B cell (primary cell): ENCODE data around the gene LRRC45. TPM values are rescaled to one million over a fixed set of nuclear protein-coding genes. Genes with fewer than 3 reads are reported as not detected.

Experiments used
- ATAC-seq: fragments of 200-7000 bp; cut with Tn5 transposase; one replicate; pipeline ENCODE4 v1.10.0; 2021; ENCODE audit warnings: low read depth, mild to moderate bottlenecking, moderate number of reproducible peaks, moderate library complexity
- CTCF ChIA-PET: fragments of 350-600 bp; sonication (Branson Sonifier 250); formaldehyde crosslinking; loops from one replicate; lab custom pipeline; 2021; ENCODE audit warnings: antibody characterized with exemption, inconsistent platforms; lab: Charles Lee
- POLR2A ChIA-PET: fragments of 350-600 bp; sonication (Branson Sonifier 250); formaldehyde crosslinking; loops from one replicate; lab custom pipeline; 2021; ENCODE audit warnings: antibody characterized with exemption; lab: Charles Lee
- DNase-seq: peaks from one replicate; pipeline ENCODE4 v3.0.0; 2013
- H2AFZ ChIP-seq: 2 replicates; pipeline ENCODE4 v1.6.1; 2012; ENCODE audit warnings: mild to moderate bottlenecking, low read depth, low read length; ENCODE audit not compliant: insufficient read depth, poor library complexity, severe bottlenecking
- H3K27ac ChIP-seq, 2 donors: 1 replicate in 1 of 2; 2 replicates in 1 of 2; pipeline ENCODE4 v1.5.1; 2012 to 2013; ENCODE audit warnings: low read length in 2 of 2, mild to moderate bottlenecking in 2 of 2, moderate library complexity in 1 of 2
- H3K27me3 ChIP-seq, 4 experiments: fragments of 200-600 bp in 1 of 4; sonication (generic) in 1 of 4; replicated peaks in 1 of 4; 1 replicate in 2 of 4; 2 replicates in 2 of 4; pipeline versions ENCODE4 v1.6.1 to v1.7.0; 2013 to 2016; ENCODE audit warnings: low read length in 3 of 4, mild to moderate bottlenecking in 2 of 4, mixed read lengths in 1 of 4, moderate library complexity in 1 of 4; ENCODE audit not compliant: insufficient read depth in 4 of 4, control insufficient read depth in 3 of 4; ENCODE audit errors: control extremely low read depth in 1 of 4
- H3K36me3 ChIP-seq, 2 experiments: replicated peaks in 1 of 2; 1 replicate in 1 of 2; 2 replicates in 1 of 2; pipeline versions ENCODE4 v1.6.1 to v1.7.1; 2013; ENCODE audit warnings: low read length in 1 of 2; ENCODE audit not compliant: insufficient read depth in 2 of 2, control insufficient read depth in 1 of 2; ENCODE audit errors: control extremely low read depth in 1 of 2, extremely low read depth in 1 of 2
- H3K4me1 ChIP-seq, 2 donors: fragments of 200-600 bp in 1 of 2; sonication (generic) in 1 of 2; 1 replicate in 1 of 2; 2 replicates in 1 of 2; pipeline versions ENCODE4 v1.5.1 to v1.6.1; 2013 to 2017; ENCODE audit warnings: low read length in 2 of 2; ENCODE audit not compliant: control insufficient read depth in 2 of 2, insufficient read depth in 2 of 2
- H3K4me2 ChIP-seq: replicated peaks from 2 replicates; pipeline ENCODE3; 2012; ENCODE audit warnings: mild to moderate bottlenecking, low read depth, low read length; ENCODE audit not compliant: poor library complexity, severe bottlenecking
- H3K4me3 ChIP-seq, 5 experiments: fragments of 200-600 bp in 1 of 5; sonication (generic) in 1 of 5; 1 replicate in 3 of 5; 2 replicates in 2 of 5; pipeline versions ENCODE4 v1.5.1 to v1.7.0; 2011 to 2016; ENCODE audit warnings: low read length in 4 of 5, mild to moderate bottlenecking in 4 of 5, low read depth in 2 of 5, control low read depth in 1 of 5, moderate library complexity in 1 of 5; ENCODE audit not compliant: insufficient read depth in 1 of 5; ENCODE audit errors: control extremely low read depth in 1 of 5, extremely low read depth in 1 of 5
- H3K79me2 ChIP-seq: fragments of 200-600 bp; sonication (generic); one replicate; pipeline ENCODE4 v1.6.0; 2016; ENCODE audit warnings: low read length; ENCODE audit not compliant: control insufficient read depth, insufficient read depth
- H3K9ac ChIP-seq: fragments of 200-600 bp; sonication (generic); 2 replicates; pipeline ENCODE4 v1.6.1; 2017; ENCODE audit warnings: mild to moderate bottlenecking, low read length, moderate library complexity
- H3K9me3 ChIP-seq, 3 donors: one replicate each; pipeline versions ENCODE4 v1.6.1 to v1.7.1; 2013; ENCODE audit warnings: low read length in 2 of 3; ENCODE audit not compliant: control insufficient read depth in 2 of 3, insufficient read depth in 1 of 3; ENCODE audit errors: control extremely low read depth in 1 of 3
- H4K20me1 ChIP-seq: 2 replicates; pipeline ENCODE4 v1.6.0; 2012; ENCODE audit warnings: mild to moderate bottlenecking, low read length; ENCODE audit not compliant: insufficient read depth, control insufficient read depth, poor library complexity, severe bottlenecking
- H3K27ac Mint-ChIP-seq: one replicate; pipeline ENCODE4 v1.8.0; 2021; ENCODE audit warnings: mixed read lengths
- H3K27me3 Mint-ChIP-seq: one replicate; pipeline ENCODE4 v1.8.0; 2021; ENCODE audit warnings: mixed read lengths
- H3K4me1 Mint-ChIP-seq: one replicate; pipeline ENCODE4 v1.8.0; 2021; ENCODE audit warnings: mixed read lengths
- H3K4me3 Mint-ChIP-seq: one replicate; pipeline ENCODE4 v1.8.0; 2021; ENCODE audit warnings: mixed read lengths
- H3K9me3 Mint-ChIP-seq: one replicate; pipeline ENCODE4 v1.8.0; 2022; ENCODE audit warnings: mixed read lengths; ENCODE audit not compliant: insufficient read depth
- CTCF ChIP-seq: fragments of 200-600 bp; IDR thresholded peaks from one replicate; pipeline ENCODE4 v1.8.0; 2022; ENCODE audit warnings: antibody characterized with exemption, mild to moderate bottlenecking
- EZH2 ChIP-seq: IDR thresholded peaks from 2 replicates; pipeline ENCODE4 v1.6.1; 2012; ENCODE audit warnings: borderline replicate concordance, low read depth, mild to moderate bottlenecking, moderate library complexity, low read length; ENCODE audit not compliant: insufficient read depth, poor library complexity, severe bottlenecking
- WGBS: methylation state at CpG from one replicate; pipeline ENCODE4 v1.1.5; 2013; ENCODE audit warnings: missing lambda C conversion rate; ENCODE audit not compliant: insufficient coverage; 5-methylcytosine and 5-hydroxymethylcytosine counted together
- intact Hi-C: fragments of 100-400 bp; cut with micrococcal nuclease; formaldehyde crosslinking; loops from one replicate; pipeline ENCODE4 v1.10.0; 2022
- polyA plus RNA-seq: library from polyadenylated mRNA; depleted of rRNA; stranded (reverse); fragments of >200 nt; gene quantifications from 2 replicates; pipeline ENCODE4 v1.2.3, GENCODE V29; 2012
- total RNA-seq, 2 donors: library from RNA; stranded (reverse); fragments of 120-200 nt in 1 of 2; gene quantifications; 1 replicate in 1 of 2; 2 replicates in 1 of 2; pipeline versions ENCODE4 v1.2.3 to v1.2.4, GENCODE V29; 2013 to 2022

LRRC45 gene
- total and polyA plus RNA-seq, 2 donors (not counting 1 experiment from before 2014, with no cell fraction given): 19.4 to 19.6 TPM

GRCh38 chr17:82023447-82024241 is 539 bp downstream of the LRRC45 start:
- peaks cover 38% of the 10 kb centered on the region for H4K20me1 ChIP-seq
- H3K9ac ChIP-seq: peak overlapping the region; percentile 80
- H3K4me1 Mint-ChIP-seq: peaks cover 15% of the 10 kb centered on the region
- POLR2A ChIA-PET: interaction anchor here (0.7 to 1.5 kb wide), 3 partner anchors 14 to 169 kb away, joined by 4 to 13 read pairs (median 5); partner anchors contain the start of genes ASPSCR1 and DCXR
- peaks cover 0 to 15% (median 0%) of the 10 kb centered on the region in 4 experiments for H3K27me3 ChIP-seq
- TF ChIP-seq CTCF (no peak), EZH2 (no peak)
- CTCF ChIA-PET: interaction anchor here (0.6 to 7.2 kb wide), 3 partner anchors 14 to 438 kb away, joined by 3 to 91 read pairs (median 10); partner anchors contain the start of gene DCXR
- no peaks in the 10 kb centered on the region for H3K27me3 Mint-ChIP-seq
- intact Hi-C loops: loop anchor here (1.0 to 2.0 kb wide), 8 partner anchors 14 to 163 kb away; partner anchors contain the start of genes ARHGDIA, ASPSCR1, DCXR and FASN
- H3K4me3 Mint-ChIP-seq: peak overlapping the region; percentile 83
- peak overlapping the region; percentile 95 for H3K4me2 ChIP-seq
- no peaks in the 10 kb centered on the region for H3K9me3 ChIP-seq
- no peak overlapping the region for H3K27ac Mint-ChIP-seq
- ATAC-seq (no peak), DNase-seq (no peak)
- H3K36me3 ChIP-seq: no peaks in the 10 kb centered on the region
- peaks cover 23% of the 10 kb centered on the region for H3K79me2 ChIP-seq
- peak overlapping the region; percentile 88 for H2AFZ ChIP-seq
- peaks cover 14 to 33% of the 10 kb centered on the region in 2 donors for H3K4me1 ChIP-seq
- H3K27ac ChIP-seq: no peak overlapping the region
- peak overlapping the region; percentile 21 to 85 (median 73) for H3K4me3 ChIP-seq
- H3K9me3 Mint-ChIP-seq: no peaks in the 10 kb centered on the region
- WGBS: 5% methylated on average over 55 of the region's 55 CpGs

GRCh38 chr17:82024859-82025258 is 1.8 kb downstream of the LRRC45 start:
- no peak for DNase-seq
- WGBS: 98% methylated on average over 17 of the region's 17 CpGs
- no peak for ATAC-seq

More at GRCh38 chr17:82024859-82025258, 1.8 kb downstream of the LRRC45 start:
- Mint-ChIP-seq H3K27me3 (no peaks in the 10 kb centered on the region), H3K9me3 (no peaks in the 10 kb centered on the region), H3K27ac (no peak overlapping the region), H3K4me3 (no peak overlapping the region), H3K4me1 (peaks cover 20% of the 10 kb centered on the region)
- H3K27ac ChIP-seq: no peak overlapping the region
- H3K36me3 ChIP-seq: no peaks in the 10 kb centered on the region
- H4K20me1 ChIP-seq: peaks cover 43% of the 10 kb centered on the region
- H3K79me2 ChIP-seq: peaks cover 23% of the 10 kb centered on the region
- CTCF ChIA-PET: interaction anchor here (2.1 kb wide), 1 partner anchor 65 kb away, joined by 7 read pairs; no protein-coding TSS in a partner anchor
- intact Hi-C loops: no loop called here
- POLR2A ChIA-PET: no interaction called here
- peaks cover 20 to 35% of the 10 kb centered on the region in 2 donors for H3K4me1 ChIP-seq
- H3K9ac ChIP-seq: no peak overlapping the region
- peaks cover 0 to under 1% (median 0%) of the 10 kb centered on the region in 3 donors for H3K9me3 ChIP-seq
- peaks cover 0 to 27% (median 0%) of the 10 kb centered on the region in 4 experiments for H3K27me3 ChIP-seq
- no peak overlapping the region for H2AFZ ChIP-seq
- H3K4me3 ChIP-seq: no peak overlapping the region
- TF ChIP-seq CTCF: no peak
- no peak for TF ChIP-seq EZH2
- H3K4me2 ChIP-seq: no peak overlapping the region
